ENCODE results near the gene KDELR3. TPM values are rescaled to one million over a fixed set of nuclear protein-coding genes. Genes with fewer than 3 reads are reported as not detected.

The KDELR3 gene
- polyA plus RNA-seq, 1 of the 3 experiments (the other 2 are of a cell fraction): 17.1 TPM

DNA sequence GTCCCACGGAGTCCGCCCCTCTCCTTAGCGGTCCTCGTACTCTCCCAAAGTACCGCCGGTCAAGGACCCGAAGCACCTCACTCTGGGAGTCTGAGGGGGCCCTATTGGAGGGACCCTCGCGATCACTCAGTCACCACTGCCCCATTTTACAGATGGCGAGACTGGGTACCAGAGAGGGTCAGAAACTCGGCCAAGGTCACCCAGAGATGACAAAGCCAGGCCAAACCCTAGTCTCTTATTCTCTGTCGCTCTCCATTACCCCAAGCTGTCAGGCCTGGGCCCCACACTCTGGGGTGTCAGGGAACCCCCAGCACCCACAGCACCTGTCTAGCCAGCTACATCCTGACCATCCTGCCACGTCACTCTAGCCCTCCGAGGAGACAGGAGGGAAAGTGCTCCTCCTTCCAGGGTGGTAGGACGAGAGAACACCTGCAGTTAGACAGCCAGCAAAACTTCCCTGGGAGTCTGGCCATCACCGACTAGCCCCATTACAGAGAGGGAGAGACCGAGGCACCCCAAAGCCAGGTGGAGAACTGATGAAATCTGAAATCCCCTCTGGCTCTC is 11.5 kb upstream of the KDELR3 start:
- Histone ChIP-seq H3K9ac (no peak overlapping the region), H3F3A (replicated peaks; ENCODE audit: insufficient read depth) (no peaks in the 10 kb centered on the region), H3K27me3 (ENCODE audit: insufficient read depth) (no peaks in the 10 kb centered on the region; the same call in 1 of the 2 replicates), H3K4me3 (ENCODE audit: low read depth in 2 of 2, low read length in 1 of 2) (no peak overlapping the region), H3K4me1 (ENCODE audit: control insufficient read depth in 1 of 2, insufficient read depth in 2 of 2, low read depth in 1 of 2, low read length in 1 of 2) (peaks cover 0 to 14% of the 10 kb centered on the region in 2 experiments; a peak in 1 of 4 replicates), H3K9me2 (no peaks in the 10 kb centered on the region), H3K79me2 (ENCODE audit: insufficient read depth) (no peaks in the 10 kb centered on the region), H3K27ac (ENCODE audit: low read depth in 2 of 2, low read length in 1 of 2) (no peak overlapping the region), H4K20me1 (ENCODE audit: insufficient read depth) (no peaks in the 10 kb centered on the region), H3K4me2 (no peak overlapping the region), H3K36me3 (replicated peaks in 1 of 2; ENCODE audit: control insufficient read depth in 1 of 2, insufficient read depth in 2 of 2, low read length in 1 of 2) (no peaks in the 10 kb centered on the region), H2AFZ (ENCODE audit: low read depth) (no peak overlapping the region), H3K9me3 (no peaks in the 10 kb centered on the region)
- no peak for TF ChIP-seq RAD21 (IDR thresholded peaks at IDR 0.05; ENCODE audit: low read length)
- TF ChIP-seq YY1 (IDR thresholded peaks at IDR 0.05; ENCODE audit: low read depth): no peak
- no peak for TF ChIP-seq NFIC (IDR thresholded peaks at IDR 0.05; ENCODE audit: borderline replicate concordance)
- no peak for TF ChIP-seq SIN3A (IDR thresholded peaks at IDR 0.05; ENCODE audit: borderline replicate concordance, low read depth, low read length)
- TF ChIP-seq MXI1 (IDR thresholded peaks at IDR 0.05; ENCODE audit: low read depth, low read length): no peak
- TF ChIP-seq, protein P1, sequence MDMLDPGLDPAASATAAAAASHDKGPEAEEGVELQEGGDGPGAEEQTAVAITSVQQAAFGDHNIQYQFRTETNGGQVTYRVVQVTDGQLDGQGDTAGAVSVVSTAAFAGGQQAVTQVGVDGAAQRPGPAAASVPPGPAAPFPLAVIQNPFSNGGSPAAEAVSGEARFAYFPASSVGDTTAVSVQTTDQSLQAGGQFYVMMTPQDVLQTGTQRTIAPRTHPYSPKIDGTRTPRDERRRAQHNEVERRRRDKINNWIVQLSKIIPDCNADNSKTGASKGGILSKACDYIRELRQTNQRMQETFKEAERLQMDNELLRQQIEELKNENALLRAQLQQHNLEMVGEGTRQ (IDR thresholded peaks at IDR 0.05; ENCODE audit: borderline replicate concordance, low read depth, low read length): no peak
- TF ChIP-seq EZH2phosphoT487 (IDR thresholded peaks at IDR 0.05; ENCODE audit: borderline replicate concordance, low read depth): no peak
- TF ChIP-seq GABPA (IDR thresholded peaks at IDR 0.05; ENCODE audit: low read depth): no peak
- TF ChIP-seq, protein P2, sequence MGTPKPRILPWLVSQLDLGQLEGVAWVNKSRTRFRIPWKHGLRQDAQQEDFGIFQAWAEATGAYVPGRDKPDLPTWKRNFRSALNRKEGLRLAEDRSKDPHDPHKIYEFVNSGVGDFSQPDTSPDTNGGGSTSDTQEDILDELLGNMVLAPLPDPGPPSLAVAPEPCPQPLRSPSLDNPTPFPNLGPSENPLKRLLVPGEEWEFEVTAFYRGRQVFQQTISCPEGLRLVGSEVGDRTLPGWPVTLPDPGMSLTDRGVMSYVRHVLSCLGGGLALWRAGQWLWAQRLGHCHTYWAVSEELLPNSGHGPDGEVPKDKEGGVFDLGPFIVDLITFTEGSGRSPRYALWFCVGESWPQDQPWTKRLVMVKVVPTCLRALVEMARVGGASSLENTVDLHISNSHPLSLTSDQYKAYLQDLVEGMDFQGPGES (IDR thresholded peaks at IDR 0.05; ENCODE audit: low read depth, low read length): no peak
- DNase-seq: no peak
- 31% methylated on average over 5 of the region's 17 CpGs for WGBS (ENCODE audit: low lambda C conversion rate)
- CTCF ChIA-PET: no interaction called here
- POLR2A ChIA-PET: no interaction called here

DNA sequence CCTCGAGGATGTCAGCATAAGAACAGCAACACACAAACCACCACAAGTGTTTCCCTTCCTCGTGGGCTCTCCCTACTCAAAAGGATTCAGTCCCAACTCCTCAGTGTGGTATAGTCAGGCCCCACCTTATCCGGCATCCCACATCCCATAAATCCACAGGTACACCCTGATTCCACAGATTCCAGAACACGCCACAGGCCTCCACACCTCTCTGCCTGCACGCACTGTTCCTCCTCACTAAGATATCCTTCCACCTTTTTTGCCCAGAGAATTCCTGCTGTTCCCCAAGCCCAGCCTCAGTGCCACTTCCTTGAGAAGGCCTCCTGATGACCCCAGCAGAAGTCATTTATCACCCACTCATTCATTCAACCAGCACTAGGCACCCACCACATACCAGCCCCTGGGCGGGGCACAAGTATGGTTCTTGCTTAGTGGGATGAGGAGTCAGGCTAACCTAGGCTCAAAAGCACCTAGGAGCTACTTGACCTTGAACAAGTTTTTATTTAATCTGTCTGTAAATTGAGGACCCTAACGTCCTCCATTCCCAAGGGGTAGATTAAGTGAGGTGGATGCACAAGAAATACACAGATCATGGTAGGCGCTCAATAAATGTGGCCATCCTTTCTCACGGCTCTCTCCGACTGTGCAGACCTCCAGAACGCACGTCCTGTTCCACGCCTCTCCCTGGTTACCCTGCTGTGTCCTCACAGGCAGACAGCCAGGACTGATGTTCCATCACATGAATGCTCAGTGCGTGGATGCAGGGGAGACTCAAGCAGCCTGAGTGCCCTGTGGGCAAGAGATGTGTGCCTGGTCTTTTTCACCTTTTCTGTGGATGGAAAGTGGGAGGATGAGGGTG is 10.8 kb upstream of the KDELR3 start:
- ChIA-PET POLR2A (no interaction called here), CTCF (no interaction called here)
- H3K36me3 ChIP-seq (replicated peaks in 1 of 2; ENCODE audit: control insufficient read depth in 1 of 2, insufficient read depth in 2 of 2, low read length in 1 of 2): no peaks in the 10 kb centered on the region
- no peak overlapping the region for H3K9ac ChIP-seq
- H3K4me2 ChIP-seq: no peak overlapping the region
- no peaks in the 10 kb centered on the region for H3K9me2 ChIP-seq
- no peaks in the 10 kb centered on the region for H3K79me2 ChIP-seq (ENCODE audit: insufficient read depth)
- no peak overlapping the region for H3K4me3 ChIP-seq (ENCODE audit: low read depth in 2 of 2, low read length in 1 of 2)
- no peak overlapping the region; a peak in 1 of 4 replicates for H3K27ac ChIP-seq (ENCODE audit: low read depth in 2 of 2, low read length in 1 of 2)
- no peak overlapping the region for H2AFZ ChIP-seq (ENCODE audit: low read depth)
- peaks cover 0 to 14% of the 10 kb centered on the region in 2 experiments; a peak in 1 of 4 replicates for H3K4me1 ChIP-seq (ENCODE audit: control insufficient read depth in 1 of 2, insufficient read depth in 2 of 2, low read depth in 1 of 2, low read length in 1 of 2)
- H3K9me3 ChIP-seq: no peaks in the 10 kb centered on the region
- no peaks in the 10 kb centered on the region for H3F3A ChIP-seq (replicated peaks; ENCODE audit: insufficient read depth)
- no peaks in the 10 kb centered on the region for H4K20me1 ChIP-seq (ENCODE audit: insufficient read depth)
- DNase-seq: peak; percentile 47
- TF ChIP-seq TAF1 (IDR thresholded peaks at IDR 0.05; ENCODE audit: borderline replicate concordance, low read depth, low read length) (no peak), POLR2AphosphoS5 (IDR thresholded peaks at IDR 0.05; ENCODE audit: low read depth, low read length) (no peak), RAD21 (IDR thresholded peaks at IDR 0.05; ENCODE audit: low read length) (no peak), FOXJ3 (CRISPR knock-in tag; IDR thresholded peaks at IDR 0.05) (no peak), MXI1 (IDR thresholded peaks at IDR 0.05; ENCODE audit: low read depth, low read length) (no peak), FOXM1 (IDR thresholded peaks at IDR 0.05; ENCODE audit: low read depth) (no peak), RCOR1 (IDR thresholded peaks at IDR 0.05; ENCODE audit: low read length) (no peak), RXRA (IDR thresholded peaks at IDR 0.05; ENCODE audit: borderline replicate concordance, low read depth) (no peak)
- TF ChIP-seq, protein P3, sequence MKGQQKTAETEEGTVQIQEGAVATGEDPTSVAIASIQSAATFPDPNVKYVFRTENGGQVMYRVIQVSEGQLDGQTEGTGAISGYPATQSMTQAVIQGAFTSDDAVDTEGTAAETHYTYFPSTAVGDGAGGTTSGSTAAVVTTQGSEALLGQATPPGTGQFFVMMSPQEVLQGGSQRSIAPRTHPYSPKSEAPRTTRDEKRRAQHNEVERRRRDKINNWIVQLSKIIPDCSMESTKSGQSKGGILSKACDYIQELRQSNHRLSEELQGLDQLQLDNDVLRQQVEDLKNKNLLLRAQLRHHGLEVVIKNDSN (IDR thresholded peaks at IDR 0.05; ENCODE audit: borderline replicate concordance, low read depth): no peak
- WGBS (ENCODE audit: low lambda C conversion rate): 76% methylated on average over 8 of the region's 14 CpGs
- no peaks in the 10 kb centered on the region; the same call in 1 of the 2 replicates for H3K27me3 ChIP-seq (ENCODE audit: insufficient read depth)
